Muscle of back (tissue), 11 donors: ENCODE data around the gene MYH11. TPM values are rescaled to one million over a fixed set of nuclear protein-coding genes. Genes with fewer than 3 reads are reported as not detected.

Experiments used
- DNase-seq, 3 donors: peaks; one replicate each; pipeline versions ENCODE4 v3.0.0 to v3.0.0-alpha.2; 2013
- polyA plus RNA-seq, 10 donors: library from polyadenylated mRNA; unstranded; fragments of 120-200 nt; gene quantifications; one replicate each; pipeline ENCODE4 v1.2.1, GENCODE V29; 2013; ENCODE audit not compliant: insufficient read length in 10 of 10

The MYH11 gene
- polyA plus RNA-seq, 10 donors = 11.0 to 21.9 (median 18.0) TPM

GRCh38 chr16:15778204-15778743, 78.6 kb downstream of the MYH11 start:
- DNase-seq = no peak

- peak in 1 of 3 donors; percentile 58 for DNase-seq
These were observed 79.2 kb downstream of the MYH11 start for GRCh38 chr16:15777533-15778203.

GRCh38 chr16:15776572-15776971, 80.3 kb downstream of the MYH11 start:
- DNase-seq = no peak

- DNase-seq = peak in 2 of 3 donors; percentile 27 to 57
These were observed 81.0 kb downstream of the MYH11 start for GRCh38 chr16:15775663-15776304.

- no peak for DNase-seq
These were observed 81.6 kb downstream of the MYH11 start for GRCh38 chr16:15775209-15775608.

GRCh38 chr16:15773968-15774367, 82.9 kb downstream of the MYH11 start:
- DNase-seq = peak in 1 of 3 donors; percentile 28

GRCh38 chr16:15772579-15773293, 84.1 kb downstream of the MYH11 start:
- DNase-seq = no peak

GRCh38 chr16:15771694-15772093, 85.1 kb downstream of the MYH11 start:
- no peak for DNase-seq

- no peak for DNase-seq
These were observed 86.3 kb downstream of the MYH11 start for GRCh38 chr16:15770512-15770911.

GRCh38 chr16:15770107-15770506, 86.7 kb downstream of the MYH11 start:
- DNase-seq = peak in 2 of 3 donors; percentile 18 to 44

- no peak for DNase-seq
These were observed 87.6 kb downstream of the MYH11 start for GRCh38 chr16:15769239-15769638.

GRCh38 chr16:15768201-15768600, 88.6 kb downstream of the MYH11 start:
- no peak for DNase-seq

- DNase-seq = no peak
These were observed 89.9 kb downstream of the MYH11 start for GRCh38 chr16:15766918-15767317.

- DNase-seq = peak in 2 of 3 donors; percentile 23 to 49
These were observed 90.9 kb downstream of the MYH11 start for GRCh38 chr16:15765880-15766279.

GRCh38 chr16:15765116-15765515, 91.7 kb downstream of the MYH11 start:
- DNase-seq = no peak

GRCh38 chr16:15764112-15764511, 92.7 kb downstream of the MYH11 start:
- no peak for DNase-seq

GRCh38 chr16:15760129-15760528, 96.7 kb downstream of the MYH11 start:
- DNase-seq = no peak

GRCh38 chr16:15759070-15759469, 97.8 kb downstream of the MYH11 start:
- DNase-seq = no peak

GRCh38 chr16:15757630-15758251, 99.1 kb downstream of the MYH11 start:
- no peak for DNase-seq

GRCh38 chr16:15757077-15757386, 99.8 kb downstream of the MYH11 start:
- DNase-seq = no peak

- no peak for DNase-seq
These were observed 101.8 kb downstream of the MYH11 start for GRCh38 chr16:15754821-15755534.
